Stimulated activated naive CD8-positive, alpha-beta T cell treated with anti-CD3 and anti-CD28 coated beads, Interleukin-15, Interleukin-2, amounts not matched to agents 100 ng/mL and 50 ng/mL, for 24 hours (primary cell): ENCODE results near the gene UBTD1.

Source experiments
- H3K27ac Mint-ChIP-seq: one replicate; pipeline ENCODE4 v1.8.0; 2021; ENCODE audit warnings: mild to moderate bottlenecking, mixed read lengths
- H3K27me3 Mint-ChIP-seq: one replicate; pipeline ENCODE4 v1.8.0; 2021; ENCODE audit warnings: mixed read lengths
- H3K36me3 Mint-ChIP-seq: one replicate; pipeline ENCODE4 v1.8.0; 2021; ENCODE audit warnings: low read depth, mixed read lengths
- H3K4me1 Mint-ChIP-seq: one replicate; pipeline ENCODE4 v1.8.0; 2021; ENCODE audit warnings: low read depth, mixed read lengths
- H3K4me3 Mint-ChIP-seq: one replicate; pipeline ENCODE4 v1.8.0; 2021; ENCODE audit warnings: mild to moderate bottlenecking, mixed read lengths
- H3K9me3 Mint-ChIP-seq: one replicate; pipeline ENCODE4 v1.8.0; 2021; ENCODE audit warnings: mixed read lengths

The UBTD1 gene

GRCh38 chr10:97534746-97535367 is 36.1 kb downstream of the UBTD1 start:
- Mint-ChIP-seq H3K4me1 (no peaks in the 10 kb centered on the region), H3K9me3 (no peaks in the 10 kb centered on the region), H3K27me3 (no peaks in the 10 kb centered on the region), H3K4me3 (no peak overlapping the region), H3K36me3 (no peaks in the 10 kb centered on the region), H3K27ac (no peak overlapping the region)

- Mint-ChIP-seq H3K36me3 (no peaks in the 10 kb centered on the region), H3K4me3 (no peak overlapping the region), H3K9me3 (no peaks in the 10 kb centered on the region), H3K27me3 (no peaks in the 10 kb centered on the region), H3K27ac (no peak overlapping the region), H3K4me1 (peaks cover 7% of the 10 kb centered on the region)
Measured at GRCh38 chr10:97537186-97537869, 38.6 kb downstream of the UBTD1 start.

GRCh38 chr10:97538411-97538810 is 39.7 kb downstream of the UBTD1 start:
- Mint-ChIP-seq H3K27ac (no peak overlapping the region), H3K36me3 (no peaks in the 10 kb centered on the region)

GRCh38 chr10:97538839-97539238 is 40.1 kb downstream of the UBTD1 start:
- Mint-ChIP-seq H3K9me3 (no peaks in the 10 kb centered on the region), H3K27me3 (no peaks in the 10 kb centered on the region), H3K4me3 (no peak overlapping the region), H3K36me3 (no peaks in the 10 kb centered on the region), H3K4me1 (peaks cover 22% of the 10 kb centered on the region), H3K27ac (no peak overlapping the region)

More at GRCh38 chr10:97538411-97538810, 39.7 kb downstream of the UBTD1 start:
- H3K4me1 Mint-ChIP-seq, result peaks cover 18% of the 10 kb centered on the region
- no peaks in the 10 kb centered on the region for H3K9me3 Mint-ChIP-seq
- no peak overlapping the region for H3K4me3 Mint-ChIP-seq
- no peaks in the 10 kb centered on the region for H3K27me3 Mint-ChIP-seq

- H3K4me1 Mint-ChIP-seq, result peaks cover 22% of the 10 kb centered on the region
- no peaks in the 10 kb centered on the region for H3K36me3 Mint-ChIP-seq
- H3K27ac Mint-ChIP-seq, result no peak overlapping the region
- H3K9me3 Mint-ChIP-seq, result no peaks in the 10 kb centered on the region
- H3K27me3 Mint-ChIP-seq, result no peaks in the 10 kb centered on the region
- no peak overlapping the region for H3K4me3 Mint-ChIP-seq
Measured at GRCh38 chr10:97539523-97540200, 40.9 kb downstream of the UBTD1 start.

- Mint-ChIP-seq H3K36me3 (no peaks in the 10 kb centered on the region), H3K27ac (no peak overlapping the region), H3K4me1 (peaks cover 25% of the 10 kb centered on the region), H3K9me3 (no peaks in the 10 kb centered on the region), H3K27me3 (no peaks in the 10 kb centered on the region), H3K4me3 (no peak overlapping the region)
Measured at GRCh38 chr10:97540669-97541500, 42.2 kb downstream of the UBTD1 start.

- no peaks in the 10 kb centered on the region for H3K36me3 Mint-ChIP-seq
- H3K4me1 Mint-ChIP-seq, result peaks cover 25% of the 10 kb centered on the region
- H3K27ac Mint-ChIP-seq, result peak overlapping the region; percentile 82
- no peak overlapping the region for H3K4me3 Mint-ChIP-seq
- no peaks in the 10 kb centered on the region for H3K9me3 Mint-ChIP-seq
- H3K27me3 Mint-ChIP-seq, result no peaks in the 10 kb centered on the region
Measured at GRCh38 chr10:97542169-97543024, 43.7 kb downstream of the UBTD1 start.

- H3K36me3 Mint-ChIP-seq, result no peaks in the 10 kb centered on the region
- H3K4me3 Mint-ChIP-seq, result no peak overlapping the region
- H3K4me1 Mint-ChIP-seq, result peaks cover 25% of the 10 kb centered on the region
- no peaks in the 10 kb centered on the region for H3K27me3 Mint-ChIP-seq
- H3K27ac Mint-ChIP-seq, result peak overlapping the region; percentile 82
- H3K9me3 Mint-ChIP-seq, result no peaks in the 10 kb centered on the region
Measured at GRCh38 chr10:97543025-97543546, 44.4 kb downstream of the UBTD1 start.

- Mint-ChIP-seq H3K9me3 (no peaks in the 10 kb centered on the region), H3K36me3 (no peaks in the 10 kb centered on the region), H3K27me3 (no peaks in the 10 kb centered on the region), H3K4me1 (peaks cover 24% of the 10 kb centered on the region), H3K4me3 (no peak overlapping the region), H3K27ac (no peak overlapping the region)
Measured at GRCh38 chr10:97546456-97547270, 47.9 kb downstream of the UBTD1 start.

GRCh38 chr10:97547271-97547600 is 48.5 kb downstream of the UBTD1 start:
- Mint-ChIP-seq H3K27ac (no peak overlapping the region), H3K4me1 (peaks cover 18% of the 10 kb centered on the region), H3K36me3 (no peaks in the 10 kb centered on the region), H3K9me3 (no peaks in the 10 kb centered on the region), H3K27me3 (no peaks in the 10 kb centered on the region), H3K4me3 (no peak overlapping the region)

GRCh38 chr10:97547962-97548361 is 49.2 kb downstream of the UBTD1 start:
- no peaks in the 10 kb centered on the region for H3K27me3 Mint-ChIP-seq
- H3K36me3 Mint-ChIP-seq, result no peaks in the 10 kb centered on the region
- no peak overlapping the region for H3K27ac Mint-ChIP-seq
- no peaks in the 10 kb centered on the region for H3K9me3 Mint-ChIP-seq
- H3K4me3 Mint-ChIP-seq, result no peak overlapping the region
- peaks cover 11% of the 10 kb centered on the region for H3K4me1 Mint-ChIP-seq

- Mint-ChIP-seq H3K27ac (no peak overlapping the region), H3K27me3 (no peaks in the 10 kb centered on the region), H3K4me3 (no peak overlapping the region), H3K36me3 (no peaks in the 10 kb centered on the region), H3K9me3 (no peaks in the 10 kb centered on the region), H3K4me1 (peaks cover 3% of the 10 kb centered on the region)
Measured at GRCh38 chr10:97548828-97549455, 50.2 kb downstream of the UBTD1 start.
